GM12878 (cell line): ENCODE measurements around the gene FGFRL1. TPM values are rescaled to one million over a fixed set of nuclear protein-coding genes. Genes with fewer than 3 reads are reported as not detected.

Experiments
- ATAC-seq: fragments of 200-7000 bp; cut with Tn5 transposase; 3 replicates; pipeline ENCODE4 v1.9.1; 2020; ENCODE audit warnings: mild to moderate bottlenecking, moderate library complexity
- BruUV-seq: library from RNA; stranded (reverse); fragments of 400-500 nt; replicated peaks from 2 replicates; lab custom pipeline; 2021; lab: Mats Ljungman, UMichigan
- CTCF ChIA-PET: fragments of 300-600 bp; sonication (Branson Sonifier 250); formaldehyde crosslinking; extraction: SDS; loops from one replicate; lab custom pipeline; 2021; ENCODE audit warnings: inconsistent platforms; lab: Yijun Ruan, JAX
- POLR2A ChIA-PET: fragments of 350-600 bp; formaldehyde crosslinking; extraction: SDS; loops from one replicate; lab custom pipeline; 2021; ENCODE audit warnings: inconsistent platforms; lab: Charles Lee
- RAD21 ChIA-PET: fragments of 300-600 bp; sonication (Branson Sonifier 250); formaldehyde crosslinking; loops from one replicate; lab custom pipeline; 2023; ENCODE audit warnings: antibody characterized with exemption; ENCODE audit not compliant: unreplicated experiment; lab: Charles Lee
- SMC1A ChIA-PET: fragments of 300-600 bp; sonication (Branson Sonifier 250); formaldehyde crosslinking; loops from one replicate; lab custom pipeline; 2023; ENCODE audit not compliant: unreplicated experiment, uncharacterized antibody; lab: Charles Lee
- DNase-seq: peaks from one replicate; pipeline ENCODE4 v3.0.0-alpha.2; 2011; ENCODE audit warnings: low read depth, low spot score
- FAIRE-seq: peaks from 3 replicates; lab custom pipeline; 2011; peaks lifted over from hg19 to GRCh38; lab: Jason Lieb, UNC
- H2AFZ ChIP-seq: 2 replicates; pipeline ENCODE4 v1.6.0; 2011; ENCODE audit warnings: low read depth, low read length, control low read depth; ENCODE audit not compliant: control insufficient read depth
- H3K27ac ChIP-seq: 2 replicates; pipeline ENCODE4 v1.5.1; 2011; ENCODE audit warnings: control low read depth; ENCODE audit not compliant: control insufficient read depth, insufficient read depth
- H3K27me3 ChIP-seq, 2 experiments: replicated peaks in 1 of 2; 2 replicates each; pipeline versions ENCODE4 v1.6.0 to v1.6.1; 2011; ENCODE audit warnings: low read length in 1 of 2; ENCODE audit not compliant: control insufficient read depth in 2 of 2, insufficient read depth in 2 of 2
- H3K36me3 ChIP-seq, 2 experiments: 2 replicates each; pipeline ENCODE4 v1.5.1; 2011; ENCODE audit warnings: low read length in 1 of 2; ENCODE audit not compliant: control insufficient read depth in 2 of 2, insufficient read depth in 2 of 2
- H3K4me1 ChIP-seq: 2 replicates; pipeline ENCODE4 v1.6.1; 2011; ENCODE audit warnings: mild to moderate bottlenecking, low read length, moderate library complexity, mixed read lengths; ENCODE audit not compliant: control insufficient read depth, insufficient read depth
- H3K4me2 ChIP-seq: 2 replicates; pipeline ENCODE4 v1.6.0; 2011; ENCODE audit warnings: control low read depth; ENCODE audit not compliant: control insufficient read depth, insufficient read depth
- H3K4me3 ChIP-seq: fragments of 200-600 bp; sonication (generic); 2 replicates; pipeline ENCODE4 v1.5.1; 2016
- H3K79me2 ChIP-seq: 2 replicates; pipeline ENCODE4 v1.6.0; 2011; ENCODE audit warnings: low read length; ENCODE audit not compliant: control insufficient read depth, insufficient read depth
- H3K9ac ChIP-seq: 2 replicates; pipeline ENCODE4 v1.8.0; 2011; ENCODE audit warnings: low read length, control low read depth, mixed read lengths; ENCODE audit not compliant: control insufficient read depth, insufficient read depth
- H3K9me3 ChIP-seq: replicated peaks from 3 replicates; pipeline ENCODE4 v1.5.1; 2011; ENCODE audit warnings: mild to moderate bottlenecking, low read length; ENCODE audit not compliant: control insufficient read depth, insufficient read depth
- H4K20me1 ChIP-seq: 2 replicates; pipeline ENCODE4 v1.6.0; 2011; ENCODE audit not compliant: control insufficient read depth, insufficient read depth
- BRCA1 ChIP-seq: IDR thresholded peaks from 2 replicates; pipeline ENCODE4 v1.6.1; 2011; ENCODE audit warnings: low read depth, low read length, improper control_type of control experiment
- CBFB ChIP-seq: IDR thresholded peaks from 2 replicates; pipeline ENCODE4 v1.6.1; 2016; ENCODE audit warnings: antibody characterized with exemption, low read depth
- CHD2 ChIP-seq: IDR thresholded peaks from 2 replicates; pipeline ENCODE4 v1.6.1; 2011; ENCODE audit warnings: low read depth, low read length, improper control_type of control experiment, borderline replicate concordance
- EP300 ChIP-seq, 2 experiments: fragments of 150-350 bp in 1 of 2; IDR thresholded peaks; 2 replicates each; pipeline ENCODE4 v1.6.1; 2011 to 2012; ENCODE audit warnings: low read depth in 2 of 2, low read length in 2 of 2, borderline replicate concordance in 1 of 2, improper control_type of control experiment in 1 of 2, inconsistent platforms in 1 of 2; ENCODE audit not compliant: control insufficient read depth in 1 of 2
- HCFC1 ChIP-seq: fragments of 150-350 bp; IDR thresholded peaks from 2 replicates; pipeline ENCODE4 v1.6.1; 2014; ENCODE audit warnings: low read length
- IKZF1 ChIP-seq: fragments of 450-650 bp; conservative IDR thresholded peaks from 2 replicates; pipeline ENCODE4 v1.6.1; 2017; ENCODE audit warnings: antibody characterized with exemption, mild to moderate bottlenecking
- MEF2A ChIP-seq: IDR thresholded peaks from 2 replicates; pipeline ENCODE4 v1.6.1; 2011; ENCODE audit warnings: low read depth, mild to moderate bottlenecking, low read length, moderate library complexity; ENCODE audit not compliant: insufficient read depth
- NFYB ChIP-seq: IDR thresholded peaks from 2 replicates; pipeline ENCODE4 v1.6.1; 2011; ENCODE audit warnings: low read depth, mild to moderate bottlenecking, low read length, improper control_type of control experiment, moderate library complexity; ENCODE audit not compliant: insufficient read depth
- NR2C2 ChIP-seq: IDR thresholded peaks from 2 replicates; pipeline ENCODE4 v1.6.1; 2011; ENCODE audit warnings: borderline replicate concordance, low read depth; ENCODE audit not compliant: control insufficient read depth, insufficient read length
- PML ChIP-seq: IDR thresholded peaks from 2 replicates; pipeline ENCODE4 v1.6.1; 2012; ENCODE audit warnings: low read length, inconsistent platforms
- RB1 ChIP-seq: fragments of 450-650 bp; formaldehyde crosslinking; IDR thresholded peaks from 2 replicates; pipeline ENCODE4 v1.6.1; 2017; ENCODE audit warnings: mild to moderate bottlenecking, borderline replicate concordance
- REST ChIP-seq: IDR thresholded peaks from 2 replicates; pipeline ENCODE4 v1.6.1; 2012; ENCODE audit warnings: mild to moderate bottlenecking, low read depth, low read length
- SP1 ChIP-seq: IDR thresholded peaks from one replicate; pipeline ENCODE4 v1.6.1; 2011; ENCODE audit warnings: low read depth, low read length
- TAF1 ChIP-seq: IDR thresholded peaks from 2 replicates; pipeline ENCODE4 v1.6.1; 2011; ENCODE audit warnings: mild to moderate bottlenecking, low read depth, low read length, borderline replicate concordance
- YBX1 ChIP-seq: fragments of 450-650 bp; IDR thresholded peaks from 2 replicates; pipeline ENCODE4 v1.6.1; 2016; ENCODE audit warnings: antibody characterized with exemption
- ZBED1 ChIP-seq: IDR thresholded peaks from 2 replicates; pipeline ENCODE4 v1.6.1; 2016; ENCODE audit warnings: borderline replicate concordance
- ZNF384 ChIP-seq: IDR thresholded peaks from 2 replicates; pipeline ENCODE4 v1.6.1; 2012; ENCODE audit warnings: low read depth, mild to moderate bottlenecking, low read length, improper control_type of control experiment, borderline replicate concordance
- WGBS: methylation state at CpG from one replicate; pipeline ENCODE4 v1.1.6; 2016; ENCODE audit warnings: low lambda C conversion rate; ENCODE audit not compliant: insufficient replicate concordance, insufficient coverage; ENCODE audit errors: missing lambda C conversion rate; 5-methylcytosine and 5-hydroxymethylcytosine counted together
- in situ Hi-C: fragments of 300-500 bp; cut with MboI; formaldehyde crosslinking; loops from 9 replicates; pipeline ENCODE4 v1.14.3; 2018; ENCODE audit warnings: mixed read lengths
- intact Hi-C: fragments of 100-400 bp; cut with micrococcal nuclease; formaldehyde crosslinking; loops from one replicate; pipeline ENCODE4 v1.14.2; 2022; ENCODE audit not compliant: unreplicated experiment
- polyA plus RNA-seq, 11 experiments: library from polyadenylated mRNA; depleted of rRNA in 4 of 11; unstranded in 6 of 11; stranded (reverse) in 5 of 11; fragments of >200 nt; fragmentation: Nextera tagmentation in 4 of 11; fragmentation: Illumina TruSeq in 1 of 11; extraction: Ambion mirVana in 4 of 11; extraction: Trizol in 1 of 11; gene quantifications; 1 replicate in 1 of 11; 2 replicates in 10 of 11; pipeline versions ENCODE4 v1.2.1 to v1.2.3, GENCODE V29; 2011 to 2016; ENCODE audit warnings: inconsistent platforms in 2 of 11, missing spikeins in 2 of 11, low read depth in 1 of 11
- total RNA-seq, 4 experiments: library from RNA; depleted of rRNA in 3 of 4; stranded (reverse); fragments of >200 nt in 3 of 4; fragmentation: Illumina TruSeq in 1 of 4; extraction: Trizol in 1 of 4; gene quantifications; 2 replicates each; pipeline versions ENCODE4 v1.2.1 to v1.2.3, GENCODE V29; 2013 to 2021

FGFRL1 gene
- total and polyA plus RNA-seq, 10 of the 15 experiments (the other 5 are each of a cell fraction or from before 2014, with no cell fraction given) = 0.02 to 1.5 (median 0.29) TPM; not detected in 2

GRCh38 chr4:1051472-1051871, 40.0 kb downstream of the FGFRL1 start:
- DNase-seq (no peak), ATAC-seq (no peak), FAIRE-seq (no peak)
- Histone ChIP-seq H3K4me1 (no peaks in the 10 kb centered on the region), H3K4me3 (no peak overlapping the region), H3K27ac (no peak overlapping the region), H3K4me2 (no peak overlapping the region), H3K9ac (no peak overlapping the region), H3K79me2 (no peaks in the 10 kb centered on the region), H3K27me3 (peaks cover 0 to 2% of the 10 kb centered on the region in 2 experiments; a peak in 1 of 4 replicates), H4K20me1 (no peaks in the 10 kb centered on the region), H3K9me3 (peaks cover 1% of the 10 kb centered on the region; the same call in 1 of the 3 replicates), H3K36me3 (no peaks in the 10 kb centered on the region), H2AFZ (no peak overlapping the region)
- TF ChIP-seq ZNF384 = no peak
- TF ChIP-seq RB1 = no peak
- no peak for TF ChIP-seq ZBED1
- POLR2A ChIA-PET = no interaction called here
- BruUV-seq = no TSS peak
- SMC1A ChIA-PET = no interaction called here
- in situ Hi-C loops (no loop called here), intact Hi-C loops (no loop called here)
- CTCF ChIA-PET = no interaction called here
- WGBS = 4% methylated on average over 8 of the region's 9 CpGs
- RAD21 ChIA-PET = no interaction called here

GRCh38 chr4:1052231-1052671, 40.8 kb downstream of the FGFRL1 start:
- H3K4me3 ChIP-seq = no peak overlapping the region
- ATAC-seq (no peak), DNase-seq (no peak), FAIRE-seq (no peak)
- no peaks in the 10 kb centered on the region for H3K79me2 ChIP-seq
- H4K20me1 ChIP-seq = no peaks in the 10 kb centered on the region
- RAD21 ChIA-PET = no interaction called here
- no peaks in the 10 kb centered on the region; the same call in 2 of the 3 replicates for H3K9me3 ChIP-seq
- no peaks in the 10 kb centered on the region for H3K36me3 ChIP-seq
- H2AFZ ChIP-seq = no peak overlapping the region
- WGBS = 37% methylated on average over 12 of the region's 15 CpGs
- in situ Hi-C loops (no loop called here), intact Hi-C loops (no loop called here)
- no peak overlapping the region for H3K9ac ChIP-seq
- H3K27me3 ChIP-seq = peaks cover 0 to 2% of the 10 kb centered on the region in 2 experiments; a peak in 2 of 4 replicates
- POLR2A ChIA-PET = no interaction called here
- BruUV-seq = no TSS peak
- SMC1A ChIA-PET = no interaction called here
- no peaks in the 10 kb centered on the region for H3K4me1 ChIP-seq
- no peak overlapping the region for H3K4me2 ChIP-seq
- no peak overlapping the region for H3K27ac ChIP-seq
- CTCF ChIA-PET = no interaction called here
- TF ChIP-seq NFYB = no peak
- no peak for TF ChIP-seq REST
- TF ChIP-seq PML = no peak
- no peak for TF ChIP-seq SP1
- no peak for TF ChIP-seq HCFC1
- TF ChIP-seq IKZF1 = no peak
- no peak for TF ChIP-seq TAF1
- TF ChIP-seq YBX1 = no peak
- no peak for TF ChIP-seq EP300 (IDR thresholded peaks at IDR 0.05; ENCODE audit: borderline replicate concordance in 1 of 2, control insufficient read depth in 1 of 2, low read depth in 2 of 2, low read length in 2 of 2)
- no peak for TF ChIP-seq NR2C2
- TF ChIP-seq CHD2 = no peak
- no peak for TF ChIP-seq ZNF384
- TF ChIP-seq BRCA1 = no peak
- TF ChIP-seq MEF2A = no peak
- no peak for TF ChIP-seq CBFB
